ENCODE data around the gene TNRC6B.

Gene TNRC6B

GRCh38 chr22:40249286-40249685 is 71.6 kb downstream of the TNRC6B start:
- no peak for TF ChIP-seq CTCF (IDR thresholded peaks at IDR 0.05; ENCODE audit: control insufficient read depth, extremely low read depth, insufficient read depth)
- no peak for DNase-seq (ENCODE audit: low read depth)
- H3K4me3 ChIP-seq (ENCODE audit: low read depth, low read length), result no peak overlapping the region

GRCh38 chr22:40250608-40251007 is 72.9 kb downstream of the TNRC6B start:
- no peak for DNase-seq (ENCODE audit: low read depth)
- H3K4me3 ChIP-seq (ENCODE audit: low read depth, low read length), result no peak overlapping the region
- TF ChIP-seq CTCF (IDR thresholded peaks at IDR 0.05; ENCODE audit: control insufficient read depth, extremely low read depth, insufficient read depth), result no peak

GRCh38 chr22:40251106-40251505 is 73.4 kb downstream of the TNRC6B start:
- no peak overlapping the region for H3K4me3 ChIP-seq (ENCODE audit: low read depth, low read length)
- DNase-seq (ENCODE audit: low read depth), result no peak
- no peak for TF ChIP-seq CTCF (IDR thresholded peaks at IDR 0.05; ENCODE audit: control insufficient read depth, extremely low read depth, insufficient read depth)

GRCh38 chr22:40252146-40252545 is 74.4 kb downstream of the TNRC6B start:
- TF ChIP-seq CTCF (IDR thresholded peaks at IDR 0.05; ENCODE audit: control insufficient read depth, extremely low read depth, insufficient read depth), result no peak
- DNase-seq (ENCODE audit: low read depth), result no peak
- no peak overlapping the region for H3K4me3 ChIP-seq (ENCODE audit: low read depth, low read length)

GRCh38 chr22:40256516-40256915 is 78.8 kb downstream of the TNRC6B start:
- TF ChIP-seq CTCF (IDR thresholded peaks at IDR 0.05; ENCODE audit: control insufficient read depth, extremely low read depth, insufficient read depth), result no peak
- H3K4me3 ChIP-seq (ENCODE audit: low read depth, low read length), result no peak overlapping the region
- no peak for DNase-seq (ENCODE audit: low read depth)

GRCh38 chr22:40258017-40258416 is 80.3 kb downstream of the TNRC6B start:
- no peak overlapping the region for H3K4me3 ChIP-seq (ENCODE audit: low read depth, low read length)
- DNase-seq (ENCODE audit: low read depth), result no peak
- TF ChIP-seq CTCF (IDR thresholded peaks at IDR 0.05; ENCODE audit: control insufficient read depth, extremely low read depth, insufficient read depth), result no peak

GRCh38 chr22:40258501-40258915 is 80.8 kb downstream of the TNRC6B start:
- H3K4me3 ChIP-seq (ENCODE audit: low read depth, low read length), result no peak overlapping the region
- no peak for TF ChIP-seq CTCF (IDR thresholded peaks at IDR 0.05; ENCODE audit: control insufficient read depth, extremely low read depth, insufficient read depth)
- no peak for DNase-seq (ENCODE audit: low read depth)
